CD14-positive monocyte (primary cell): Measurements from ENCODE around the gene RGS9. TPM values are rescaled to one million over a fixed set of nuclear protein-coding genes. Genes with fewer than 3 reads are reported as not detected.

Experiments
- DNase-seq, 3 donors: peaks; one replicate each; pipeline ENCODE4 v3.0.0-alpha.2; 2011 to 2022
- H2AFZ ChIP-seq: 2 replicates; pipeline ENCODE4 v1.6.0; 2012; ENCODE audit warnings: mild to moderate bottlenecking, low read depth, low read length, inconsistent platforms; ENCODE audit not compliant: insufficient read depth, poor library complexity, severe bottlenecking
- H3K27ac ChIP-seq, 2 donors: 1 replicate in 1 of 2; 2 replicates in 1 of 2; pipeline ENCODE4 v1.5.1; 2012 to 2013; ENCODE audit warnings: low read length in 2 of 2, control low read depth in 1 of 2, inconsistent platforms in 1 of 2, low read depth in 1 of 2, mild to moderate bottlenecking in 1 of 2
- H3K27me3 ChIP-seq, 2 donors: one replicate each; pipeline versions ENCODE4 v1.6.0 to v1.6.1; 2011 to 2013; ENCODE audit warnings: low read length in 2 of 2; ENCODE audit not compliant: control insufficient read depth in 2 of 2, insufficient read depth in 2 of 2
- H3K36me3 ChIP-seq, 2 donors: replicated peaks in 1 of 2; 1 replicate in 1 of 2; 2 replicates in 1 of 2; pipeline versions ENCODE4 v1.5.1 to v1.6.1; 2012 to 2013; ENCODE audit warnings: low read length in 2 of 2, control low read depth in 1 of 2, inconsistent platforms in 1 of 2, mild to moderate bottlenecking in 1 of 2; ENCODE audit not compliant: insufficient read depth in 2 of 2, control insufficient read depth in 1 of 2
- H3K4me1 ChIP-seq, 2 donors: 1 replicate in 1 of 2; 2 replicates in 1 of 2; pipeline versions ENCODE4 v1.5.1 to v1.6.1; 2012 to 2013; ENCODE audit warnings: low read length in 2 of 2, control low read depth in 1 of 2, inconsistent platforms in 1 of 2, mild to moderate bottlenecking in 1 of 2, moderate library complexity in 1 of 2; ENCODE audit not compliant: insufficient read depth in 2 of 2, control insufficient read depth in 1 of 2
- H3K4me2 ChIP-seq: replicated peaks from 2 replicates; pipeline ENCODE3; 2012; ENCODE audit warnings: low read length, moderate library complexity, mild to moderate bottlenecking; ENCODE audit not compliant: poor library complexity, severe bottlenecking; ENCODE audit errors: extremely low read depth
- H3K4me3 ChIP-seq, 3 experiments: fragments of 200-600 bp in 1 of 3; sonication (generic) in 1 of 3; replicated peaks in 1 of 3; 1 replicate in 2 of 3; 2 replicates in 1 of 3; pipeline ENCODE4 v1.5.1; 2011 to 2013; ENCODE audit warnings: low read length in 3 of 3, mild to moderate bottlenecking in 3 of 3, control low read depth in 2 of 3, low read depth in 2 of 3, inconsistent platforms in 1 of 3, moderate library complexity in 1 of 3
- H3K79me2 ChIP-seq: 2 replicates; pipeline ENCODE4 v1.6.0; 2012; ENCODE audit warnings: mild to moderate bottlenecking, control low read depth, inconsistent platforms, low read length, moderate library complexity; ENCODE audit not compliant: insufficient read depth
- H3K9ac ChIP-seq: 2 replicates; pipeline ENCODE4 v1.6.0; 2017; ENCODE audit warnings: low read length, mild to moderate bottlenecking; ENCODE audit not compliant: insufficient read depth, poor library complexity, severe bottlenecking
- H3K9me3 ChIP-seq, 2 donors: replicated peaks in 1 of 2; 1 replicate in 1 of 2; 2 replicates in 1 of 2; pipeline versions ENCODE4 v1.5.1 to v1.6.1; 2012 to 2013; ENCODE audit warnings: low read length in 2 of 2, control low read depth in 1 of 2; ENCODE audit not compliant: control insufficient read depth in 1 of 2, insufficient read depth in 1 of 2
- H4K20me1 ChIP-seq: 2 replicates; pipeline ENCODE4 v1.6.0; 2012; ENCODE audit warnings: mild to moderate bottlenecking, low read length, control low read depth, moderate library complexity; ENCODE audit not compliant: insufficient read depth
- H3K27ac Mint-ChIP-seq, 7 donors: one replicate each; pipeline ENCODE4 v1.8.0; 2020; ENCODE audit warnings: mild to moderate bottlenecking in 7 of 7, mixed read lengths in 7 of 7, moderate library complexity in 6 of 7, inconsistent platforms in 2 of 7
- H3K27me3 Mint-ChIP-seq, 3 donors: one replicate each; pipeline ENCODE4 v1.8.0; 2021 to 2022; ENCODE audit warnings: low read depth in 3 of 3, mild to moderate bottlenecking in 3 of 3, mixed read lengths in 3 of 3, moderate library complexity in 3 of 3, inconsistent platforms in 1 of 3
- H3K36me3 Mint-ChIP-seq, 2 donors: one replicate each; pipeline ENCODE4 v1.8.0; 2020; ENCODE audit warnings: mixed read lengths in 2 of 2, inconsistent platforms in 1 of 2, mild to moderate bottlenecking in 1 of 2
- H3K4me1 Mint-ChIP-seq: one replicate; pipeline ENCODE4 v1.8.0; 2020; ENCODE audit warnings: mild to moderate bottlenecking, mixed read lengths
- H3K4me3 Mint-ChIP-seq, 2 donors: one replicate each; pipeline ENCODE4 v1.8.0; 2020; ENCODE audit warnings: mild to moderate bottlenecking in 2 of 2, mixed read lengths in 2 of 2, moderate library complexity in 1 of 2
- H3K9me3 Mint-ChIP-seq, 7 donors: one replicate each; pipeline ENCODE4 v1.8.0; 2020 to 2022; ENCODE audit warnings: mixed read lengths in 7 of 7, mild to moderate bottlenecking in 6 of 7, moderate library complexity in 6 of 7, inconsistent platforms in 2 of 7
- CTCF ChIP-seq: fragments of 200-600 bp; IDR thresholded peaks from one replicate; pipeline ENCODE4 v1.8.0; 2022; ENCODE audit warnings: antibody characterized with exemption, mild to moderate bottlenecking
- WGBS: methylation state at CpG from one replicate; pipeline ENCODE4 v1.1.5; 2013; ENCODE audit warnings: missing lambda C conversion rate; ENCODE audit not compliant: insufficient coverage; 5-methylcytosine and 5-hydroxymethylcytosine counted together
- intact Hi-C, 2 donors: fragments of 100-400 bp; cut with micrococcal nuclease; formaldehyde crosslinking; loops; one replicate each; pipeline versions ENCODE4 v1.15.0 to v1.15.1; 2023
- polyA plus RNA-seq, 3 donors: library from polyadenylated mRNA; depleted of rRNA in 1 of 3; unstranded in 2 of 3; stranded (reverse) in 1 of 3; fragments of 300-500 nt in 2 of 3; fragments of >200 nt in 1 of 3; fragmentation: Illumina TruSeq in 2 of 3; gene quantifications; 1 replicate in 2 of 3; 2 replicates in 1 of 3; pipeline ENCODE4 v1.2.3, GENCODE V29; 2012 to 2021
- small RNA-seq: library from RNA; depleted of rRNA; stranded (forward); fragments of <200 nt; gene quantifications from one replicate; pipeline ENCODE3, GENCODE V24; 2012; ENCODE audit warnings: low read depth; ENCODE audit not compliant: insufficient read length

RGS9 gene
- polyA plus RNA-seq, 3 donors = 0.08 TPM; not detected in 2

GRCh38 chr17:65270499-65271253, 133.5 kb downstream of the RGS9 start:
- Histone ChIP-seq H3K79me2 (no peaks in the 10 kb centered on the region), H2AFZ (no peak overlapping the region), H3K9me3 (no peaks in the 10 kb centered on the region), H3K27ac (no peak overlapping the region), H3K4me3 (no peak overlapping the region), H3K36me3 (no peaks in the 10 kb centered on the region), H3K27me3 (peaks cover 0 to 5% of the 10 kb centered on the region in 2 donors), H3K9ac (no peak overlapping the region), H3K4me1 (no peaks in the 10 kb centered on the region), H3K4me2 (no peak overlapping the region), H4K20me1 (no peaks in the 10 kb centered on the region)
- TF ChIP-seq CTCF = no peak
- H3K27ac Mint-ChIP-seq = peak overlapping the region in 1 of 7 donors; percentile 64
- no peak overlapping the region for H3K4me3 Mint-ChIP-seq
- H3K9me3 Mint-ChIP-seq = peaks cover 0 to 7% (median 3%) of the 10 kb centered on the region in 7 donors
- peaks cover 5 to 15% (median 14%) of the 10 kb centered on the region in 3 donors for H3K27me3 Mint-ChIP-seq
- H3K36me3 Mint-ChIP-seq = no peaks in the 10 kb centered on the region
- WGBS = 60% methylated on average over 16 of the region's 23 CpGs
- no peaks in the 10 kb centered on the region for H3K4me1 Mint-ChIP-seq
- intact Hi-C loops = no loop called here
- no peak for DNase-seq

GRCh38 chr17:65271296-65271695, 134.1 kb downstream of the RGS9 start:
- no peaks in the 10 kb centered on the region for H3K36me3 ChIP-seq

More at GRCh38 chr17:65271296-65271695, 134.1 kb downstream of the RGS9 start:
- Mint-ChIP-seq H3K36me3 (no peaks in the 10 kb centered on the region), H3K9me3 (peaks cover 0 to 4% (median 2%) of the 10 kb centered on the region in 7 donors), H3K27ac (no peak overlapping the region), H3K4me1 (no peaks in the 10 kb centered on the region), H3K27me3 (peaks cover 1 to 15% (median 14%) of the 10 kb centered on the region in 3 donors), H3K4me3 (no peak overlapping the region)
- no peak for TF ChIP-seq CTCF
- no peak for DNase-seq
- no peaks in the 10 kb centered on the region for H3K9me3 ChIP-seq
- no peak overlapping the region for H2AFZ ChIP-seq
- no peak overlapping the region for H3K9ac ChIP-seq
- intact Hi-C loops = no loop called here
- no peak overlapping the region for H3K4me3 ChIP-seq
- no peaks in the 10 kb centered on the region for H4K20me1 ChIP-seq
- H3K4me2 ChIP-seq = no peak overlapping the region
- WGBS = 81% methylated on average over 4 of the region's 4 CpGs
- H3K27me3 ChIP-seq = peaks cover 0 to 5% of the 10 kb centered on the region in 2 donors
- H3K79me2 ChIP-seq = no peaks in the 10 kb centered on the region
- H3K27ac ChIP-seq = no peak overlapping the region
- no peaks in the 10 kb centered on the region for H3K4me1 ChIP-seq

Small RNA genes lying within 50 kb of the gene (small RNA-seq; reads per million reads assigned to genes)
- gene AC060771.1 = not detected

Other genes with a start within 250 kb of the RGS9 start
- gene LRRC37A3, start 217.9 kb upstream of the RGS9 start, polyA plus RNA-seq = 1 to 10 TPM in 1 of 3 donors, under 1 TPM in 2; 0.31 to 3.9 (median 0.56) TPM
- gene GNA13, start 80.6 kb upstream of the RGS9 start, polyA plus RNA-seq = 10 to 100 TPM; 40.3 to 84.4 (median 49.3) TPM